Loucy (cell line): ENCODE measurements around the gene PC.

Experiments used
- H2AFZ ChIP-seq: fragments of 200-600 bp; sonication (generic); 2 replicates; pipeline ENCODE4 v1.6.0; 2016; ENCODE audit warnings: antibody characterized with exemption, mild to moderate bottlenecking, low read length, moderate library complexity
- H3F3A ChIP-seq: fragments of 200-600 bp; 2 replicates; pipeline ENCODE4 v1.6.0; 2016; ENCODE audit warnings: antibody characterized with exemption, low read depth, mild to moderate bottlenecking
- H3K27me3 ChIP-seq: fragments of 200-600 bp; sonication (generic); 2 replicates; pipeline ENCODE4 v1.6.1; 2014; ENCODE audit warnings: low read length, mild to moderate bottlenecking; ENCODE audit not compliant: insufficient read depth, poor library complexity, severe bottlenecking
- H3K36me3 ChIP-seq: fragments of 200-600 bp; sonication (generic); 2 replicates; pipeline ENCODE4 v1.6.1; 2016; ENCODE audit warnings: low read length; ENCODE audit not compliant: insufficient read depth
- H3K4me1 ChIP-seq: fragments of 200-600 bp; sonication (generic); 2 replicates; pipeline ENCODE4 v1.5.1; 2014; ENCODE audit warnings: low read length, mild to moderate bottlenecking; ENCODE audit not compliant: insufficient read depth, poor library complexity, severe bottlenecking
- H3K4me2 ChIP-seq: fragments of 200-600 bp; sonication (generic); 2 replicates; pipeline ENCODE4 v1.6.0; 2014; ENCODE audit warnings: antibody characterized with exemption, low read length, low read depth, mild to moderate bottlenecking; ENCODE audit not compliant: poor library complexity, severe bottlenecking
- H3K4me3 ChIP-seq: fragments of 200-600 bp; sonication (generic); 2 replicates; pipeline ENCODE4 v1.5.1; 2014; ENCODE audit warnings: low read length, mild to moderate bottlenecking, mixed read lengths; ENCODE audit not compliant: poor library complexity, severe bottlenecking
- H3K79me2 ChIP-seq: fragments of 200-600 bp; sonication (generic); 2 replicates; pipeline ENCODE4 v1.6.1; 2014; ENCODE audit warnings: low read length; ENCODE audit not compliant: insufficient read depth
- H3K9ac ChIP-seq: fragments of 200-600 bp; sonication (generic); 2 replicates; pipeline ENCODE4 v1.6.0; 2014; ENCODE audit warnings: mild to moderate bottlenecking, low read depth, low read length, moderate library complexity; ENCODE audit not compliant: poor library complexity, severe bottlenecking
- H3K9me2 ChIP-seq: fragments of 200-600 bp; sonication (generic); replicated peaks from 2 replicates; pipeline ENCODE4 v1.6.1; 2016; ENCODE audit warnings: low read depth, low read length, mixed read lengths
- H3K9me3 ChIP-seq: fragments of 200-600 bp; sonication (generic); 2 replicates; pipeline ENCODE4 v1.6.1; 2014; ENCODE audit warnings: mild to moderate bottlenecking, antibody characterized with exemption, low read length, low read depth; ENCODE audit not compliant: insufficient read depth
- H4K20me1 ChIP-seq: fragments of 200-600 bp; sonication (generic); 2 replicates; pipeline ENCODE4 v1.6.0; 2014; ENCODE audit warnings: antibody characterized with exemption, low read length, mild to moderate bottlenecking; ENCODE audit not compliant: insufficient read depth, poor library complexity, severe bottlenecking
- CTCF ChIP-seq: fragments of 200-600 bp; sonication (generic); conservative IDR thresholded peaks from 2 replicates; pipeline ENCODE4 v1.5.1; 2014; ENCODE audit warnings: mild to moderate bottlenecking, antibody characterized with exemption, low read length
- EZH2phosphoT487 ChIP-seq: fragments of 200-600 bp; IDR thresholded peaks from 2 replicates; pipeline ENCODE4 v1.6.1; 2018; ENCODE audit warnings: antibody characterized with exemption, mild to moderate bottlenecking, moderate library complexity, borderline replicate concordance

Gene PC

GRCh38 chr11:66934950-66935779 is 23.0 kb downstream of the PC start:
- Histone ChIP-seq H3K79me2 (no peaks in the 10 kb centered on the region), H4K20me1 (no peaks in the 10 kb centered on the region), H3K36me3 (no peaks in the 10 kb centered on the region), H3K4me2 (no peak overlapping the region), H3K27me3 (no peaks in the 10 kb centered on the region), H3K9me3 (no peaks in the 10 kb centered on the region), H3K9ac (no peak overlapping the region), H3K4me3 (no peak overlapping the region), H3K4me1 (no peaks in the 10 kb centered on the region), H3K9me2 (no peaks in the 10 kb centered on the region), H2AFZ (no peak overlapping the region), H3F3A (no peaks in the 10 kb centered on the region)
- TF ChIP-seq EZH2phosphoT487 (no peak), CTCF (no peak)

- H3K9ac ChIP-seq, result no peak overlapping the region
- no peak overlapping the region for H2AFZ ChIP-seq
- H3K4me3 ChIP-seq, result no peak overlapping the region
- no peaks in the 10 kb centered on the region for H3K79me2 ChIP-seq
- H3K9me2 ChIP-seq, result no peaks in the 10 kb centered on the region
- no peaks in the 10 kb centered on the region for H4K20me1 ChIP-seq
- H3F3A ChIP-seq, result no peaks in the 10 kb centered on the region
- H3K9me3 ChIP-seq, result no peaks in the 10 kb centered on the region
- TF ChIP-seq CTCF (no peak), EZH2phosphoT487 (no peak)
- H3K27me3 ChIP-seq, result no peaks in the 10 kb centered on the region
- no peak overlapping the region for H3K4me2 ChIP-seq
- H3K4me1 ChIP-seq, result no peaks in the 10 kb centered on the region
- no peaks in the 10 kb centered on the region for H3K36me3 ChIP-seq
These were observed 24.7 kb downstream of the PC start for GRCh38 chr11:66933531-66933930.

GRCh38 chr11:66932543-66932942 is 25.6 kb downstream of the PC start:
- Histone ChIP-seq H3K4me1 (no peaks in the 10 kb centered on the region), H3K4me2 (no peak overlapping the region), H4K20me1 (no peaks in the 10 kb centered on the region), H3K79me2 (no peaks in the 10 kb centered on the region), H3K9me3 (no peaks in the 10 kb centered on the region), H3K36me3 (no peaks in the 10 kb centered on the region), H3K9ac (no peak overlapping the region), H3K27me3 (no peaks in the 10 kb centered on the region), H2AFZ (no peak overlapping the region), H3K9me2 (no peaks in the 10 kb centered on the region), H3F3A (no peaks in the 10 kb centered on the region), H3K4me3 (no peak overlapping the region)
- TF ChIP-seq CTCF, result no peak
